ENCODE data around the gene GSK3A.

GSK3A gene

DNA sequence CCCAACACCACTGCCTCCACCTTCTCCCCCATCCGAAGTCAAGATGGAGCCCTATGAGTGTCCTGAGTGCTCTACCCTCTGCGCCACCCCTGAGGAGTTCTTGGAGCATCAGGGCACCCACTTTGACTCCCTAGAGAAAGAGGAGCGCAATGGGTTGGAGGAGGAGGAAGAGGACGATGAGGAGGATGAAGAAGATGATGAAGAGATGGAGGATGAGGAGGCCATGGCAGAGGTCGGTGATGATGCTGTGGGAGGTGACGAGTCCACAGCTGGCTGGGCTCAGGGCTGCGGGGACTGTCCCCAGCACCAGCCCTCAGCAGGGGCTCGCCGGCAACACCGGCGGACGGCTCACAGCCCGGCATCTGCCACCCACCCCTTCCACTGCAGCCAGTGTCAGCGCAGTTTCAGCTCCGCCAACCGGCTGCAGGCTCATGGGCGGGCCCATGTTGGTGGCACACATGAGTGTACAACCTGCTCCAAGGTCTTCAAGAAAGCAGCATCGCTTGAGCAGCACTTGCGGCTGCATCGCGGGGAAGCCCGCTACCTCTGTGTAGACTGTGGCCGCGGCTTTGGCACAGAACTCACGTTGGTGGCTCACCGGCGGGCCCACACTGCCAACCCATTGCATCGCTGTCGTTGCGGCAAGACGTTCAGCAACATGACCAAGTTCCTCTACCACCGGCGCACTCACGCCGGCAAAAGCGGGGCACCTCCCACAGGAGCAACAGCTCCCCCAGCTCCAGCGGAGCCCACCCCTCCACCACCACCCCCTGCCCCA, 17.3 kb downstream of the GSK3A start:
- no peak for DNase-seq (ENCODE audit: low spot score)

DNA sequence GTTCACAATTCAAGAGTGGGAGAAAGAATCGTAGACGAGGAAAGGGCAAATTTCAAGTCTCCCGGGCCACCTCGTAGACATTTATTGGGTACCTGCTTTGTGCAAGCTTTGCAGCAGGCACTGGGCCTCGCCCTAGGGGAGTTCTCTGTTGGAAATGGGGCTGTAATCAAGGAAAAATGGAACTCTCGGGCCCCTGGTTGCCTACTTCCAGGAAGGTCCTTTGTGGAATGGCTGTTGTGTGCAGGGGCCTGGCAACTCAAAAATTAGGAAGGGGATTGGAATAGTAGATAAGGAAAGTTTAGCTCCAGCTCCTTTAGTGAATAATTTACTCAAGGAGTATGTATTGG, 21.7 kb downstream of the GSK3A start:
- DNase-seq (ENCODE audit: low spot score) = no peak

DNA sequence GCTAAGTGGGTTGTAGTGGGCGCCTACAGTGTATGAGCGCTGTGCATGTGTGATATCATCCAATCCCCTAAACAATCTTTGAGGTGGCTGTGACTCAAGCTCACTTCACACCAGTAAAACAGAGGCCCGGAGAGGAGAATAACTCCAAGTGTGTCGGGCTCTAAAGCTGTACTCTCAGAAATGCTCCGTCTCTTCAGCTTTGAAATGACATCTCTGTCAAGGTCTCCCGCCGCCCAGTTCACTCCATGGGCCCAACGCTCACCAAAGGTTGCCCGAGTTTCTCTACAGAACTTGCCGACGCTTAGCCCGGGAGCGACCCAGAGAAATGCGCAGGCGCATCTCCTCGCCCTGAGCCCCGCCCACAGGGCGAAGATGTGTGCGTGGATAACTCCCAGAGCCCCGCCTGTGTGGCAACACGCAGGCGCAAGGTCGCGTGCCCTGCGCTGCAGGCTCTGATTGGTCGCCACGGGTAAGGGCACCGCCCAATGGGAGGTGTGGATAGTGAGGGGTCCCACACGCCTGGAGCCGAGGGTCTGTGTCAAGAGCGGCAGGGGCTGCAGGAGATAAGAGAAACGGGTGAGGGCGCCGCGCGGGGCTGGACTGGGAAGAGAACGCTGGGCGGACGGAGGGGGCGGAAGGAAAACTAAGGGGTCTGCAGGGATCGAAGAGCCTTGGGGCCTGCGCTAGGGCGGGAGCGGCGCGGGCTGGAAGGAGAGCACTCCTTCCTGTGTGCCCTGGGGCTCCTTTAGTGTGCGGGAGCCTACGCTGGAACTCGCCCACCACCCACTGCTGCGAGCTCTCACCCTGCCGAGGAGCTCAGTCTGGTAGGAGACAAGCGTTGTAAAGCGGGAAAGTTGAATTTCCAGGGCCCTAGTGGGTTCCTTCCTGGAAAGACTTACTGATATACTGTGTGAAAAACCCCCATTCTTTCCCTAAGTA, 22.3 kb downstream of the GSK3A start, which contains the start of gene ZNF526:
Gene ZNF526 (plus strand): TSS at position 501 of the 939 bp plus-strand sequence. CDS start 4,092 bp downstream, outside the sequence.
- peak; percentile 98 for DNase-seq (ENCODE audit: low spot score)

DNA sequence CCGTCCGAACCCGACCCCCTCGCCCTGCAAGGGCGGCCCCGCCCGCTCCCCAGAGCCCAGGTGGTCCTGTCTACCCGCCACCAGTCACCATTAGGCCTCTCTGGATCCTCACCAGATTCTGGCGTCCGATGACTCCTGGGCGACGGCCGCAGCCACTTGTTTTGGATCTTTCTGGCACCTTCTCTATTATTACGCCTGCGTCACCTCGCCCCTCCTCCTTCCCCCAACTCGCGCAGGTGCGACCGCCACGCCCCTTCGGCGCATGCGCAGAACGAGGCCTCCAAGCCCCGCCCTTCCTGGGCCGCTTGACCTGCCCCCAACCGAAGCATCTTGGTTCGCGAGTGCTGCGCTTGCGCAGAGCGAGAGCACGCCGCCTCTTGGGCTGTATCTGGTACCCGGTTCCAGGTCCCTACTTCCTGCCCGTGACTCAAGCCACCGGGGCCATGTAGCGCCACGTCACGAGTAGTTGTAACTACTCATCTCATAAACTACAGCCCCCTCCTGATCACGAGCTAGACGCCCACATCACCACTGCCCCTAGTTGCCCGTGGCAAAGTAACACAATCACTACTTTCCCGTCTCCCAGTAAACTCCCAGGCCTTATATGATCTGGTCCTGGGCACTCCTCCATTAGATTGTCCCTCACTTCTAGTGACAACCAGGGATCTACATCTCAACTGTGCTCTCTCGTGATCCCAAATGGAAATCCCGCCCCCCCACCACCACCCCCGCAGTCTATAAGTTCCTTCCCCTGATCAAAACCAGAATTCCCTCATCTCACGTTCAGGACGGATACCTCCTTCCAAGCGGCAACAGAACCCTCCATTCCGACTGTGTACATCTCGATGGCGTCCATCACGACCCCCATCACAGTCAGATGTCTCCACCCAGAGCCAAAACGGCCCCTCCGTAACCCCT, 24.6 kb downstream of the GSK3A start, which contains the start of gene DEDD2:
Gene DEDD2 (minus strand): TSS at position 158 of the 918 bp plus-strand sequence. CDS start 670 bp downstream, outside the sequence.
- DNase-seq (ENCODE audit: low spot score) = peak; percentile 100

DNA sequence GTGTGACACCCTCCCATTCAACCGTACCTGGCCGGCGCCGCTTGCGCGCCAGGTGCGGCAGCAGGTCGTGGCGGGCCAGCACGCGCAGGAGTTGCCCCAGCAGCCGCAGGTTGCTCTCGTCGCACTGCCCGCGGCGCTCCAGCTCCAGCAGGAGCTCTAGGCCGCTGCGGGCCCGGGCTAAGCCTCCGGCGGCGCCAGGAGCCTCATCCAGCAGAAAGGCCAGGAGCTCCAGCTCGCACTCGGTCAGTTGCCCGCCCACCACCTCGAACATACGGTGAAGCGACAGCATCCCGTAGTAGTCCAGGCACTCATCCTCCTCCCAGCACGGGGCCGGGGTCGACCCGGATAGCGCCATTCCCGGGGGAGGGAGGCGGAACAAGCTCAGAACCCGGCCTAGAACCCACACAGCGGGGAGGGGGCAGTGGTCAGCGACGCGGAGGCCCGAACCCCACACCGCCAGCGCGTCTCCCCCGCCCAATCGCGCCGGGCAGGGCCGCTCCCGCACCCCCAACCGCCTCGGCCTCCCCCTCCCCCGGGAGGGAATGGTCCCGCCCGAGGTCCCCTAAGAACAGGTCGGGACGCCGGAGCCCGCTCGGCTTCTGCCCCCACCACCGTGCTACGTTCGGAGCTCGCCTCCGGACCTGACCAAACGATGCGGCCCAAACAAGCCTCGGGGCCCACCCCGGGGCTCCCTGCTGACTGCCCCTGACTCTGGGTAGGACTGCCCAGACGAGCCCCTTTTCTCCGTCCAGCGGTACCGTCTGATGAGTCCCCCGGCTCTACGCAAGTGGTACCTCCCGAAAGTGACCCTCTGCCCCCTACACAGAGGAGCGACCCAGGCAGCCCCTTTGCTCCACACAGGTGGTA, 25.5 kb downstream of the GSK3A start:
- no peak for DNase-seq (ENCODE audit: low spot score)

DNA sequence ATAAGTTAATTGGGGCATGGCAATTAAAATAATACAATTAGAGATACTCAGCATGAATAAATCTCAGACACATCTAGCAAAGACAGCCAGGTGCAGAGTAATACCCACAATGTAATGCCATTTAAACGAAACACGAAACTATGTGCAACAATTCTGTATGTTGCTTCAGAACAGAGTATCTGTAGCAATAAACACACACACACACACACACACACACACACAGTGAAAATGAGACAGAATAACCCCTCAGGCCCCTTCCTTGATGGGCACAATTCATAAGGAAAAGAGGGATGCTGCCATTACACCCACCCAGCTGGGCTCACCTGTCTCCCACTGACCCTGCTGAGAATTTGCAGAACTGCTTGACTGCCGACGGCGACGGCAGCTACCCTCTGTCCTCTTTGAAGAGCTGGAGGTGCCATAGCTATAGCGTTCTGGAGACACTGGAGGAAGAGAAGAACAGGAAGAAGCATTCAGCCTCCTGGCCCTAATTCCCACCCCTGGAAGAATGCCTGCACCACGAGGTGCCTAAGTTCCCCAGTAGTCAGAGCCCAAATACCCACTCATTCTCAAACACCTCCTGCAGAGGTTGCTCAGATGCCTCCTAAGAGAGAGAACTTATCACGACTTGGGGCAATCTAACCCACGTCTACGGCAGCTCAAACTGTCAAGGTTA, 27.5 kb downstream of the GSK3A start:
- no peak for DNase-seq (ENCODE audit: low spot score)

DNA sequence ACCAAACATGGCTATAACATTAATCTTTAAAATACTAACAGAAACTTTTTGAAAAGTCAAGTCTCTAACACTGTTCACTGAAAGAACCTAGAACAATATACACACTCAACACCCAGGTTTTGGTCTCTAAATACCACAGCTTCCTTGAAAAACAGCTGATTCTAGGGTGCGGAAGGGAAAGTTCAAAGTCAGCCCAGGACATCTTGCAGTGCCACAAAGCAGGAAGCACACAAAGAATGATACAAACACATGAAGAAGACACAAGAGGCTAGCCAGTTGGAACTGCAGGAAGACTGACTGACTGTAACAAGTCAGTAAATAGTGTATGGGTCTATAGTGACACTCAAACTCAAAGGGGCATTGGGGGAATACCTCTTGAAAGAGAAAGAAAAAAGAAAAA, 29.5 kb downstream of the GSK3A start:
- no peak for DNase-seq (ENCODE audit: low spot score)

DNA sequence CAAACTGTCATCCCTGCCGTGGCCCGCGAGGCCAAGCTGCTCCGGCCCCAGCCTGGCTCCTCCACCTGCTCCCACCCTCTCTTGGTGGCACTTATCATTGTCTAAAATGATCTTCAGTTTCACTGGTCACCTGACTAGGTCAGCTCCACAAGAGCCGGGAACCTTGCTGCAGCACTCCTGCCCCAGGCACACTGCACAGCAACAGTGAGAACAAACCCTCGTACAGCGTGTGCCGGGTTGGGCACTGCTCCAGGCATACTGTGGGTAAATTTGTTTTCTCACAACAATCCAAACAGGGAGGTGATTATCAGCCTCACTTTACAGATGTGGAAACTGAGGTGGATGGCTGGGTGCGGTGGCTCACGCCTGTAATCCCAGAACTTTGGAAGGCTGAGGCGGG, 33.8 kb downstream of the GSK3A start:
- DNase-seq (ENCODE audit: low spot score) = no peak

DNA sequence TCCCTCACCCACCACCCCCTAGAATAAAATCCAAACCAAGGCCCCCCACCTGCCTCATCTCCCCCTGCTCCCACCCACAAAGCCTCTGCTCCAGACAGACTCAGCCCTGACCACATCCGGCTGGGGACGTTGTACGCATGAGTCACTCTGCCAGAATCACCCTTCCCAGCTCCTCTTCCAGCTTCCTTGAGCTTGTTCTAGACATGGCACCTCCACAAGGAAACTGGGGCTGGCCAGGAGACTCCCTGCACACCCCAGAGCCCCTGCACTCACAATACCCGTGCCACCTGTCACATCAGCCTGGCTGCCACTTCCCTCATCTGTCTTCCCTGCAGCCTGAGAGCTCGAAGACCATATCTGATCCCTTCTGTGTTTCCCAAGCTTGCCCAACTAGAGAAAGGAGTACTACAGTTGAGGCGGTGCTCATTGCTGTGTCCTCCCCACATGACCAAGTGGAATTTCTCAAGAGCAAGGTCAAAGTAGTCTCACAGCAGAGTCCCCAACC, 34.6 kb downstream of the GSK3A start:
- no peak for DNase-seq (ENCODE audit: low spot score)

DNA sequence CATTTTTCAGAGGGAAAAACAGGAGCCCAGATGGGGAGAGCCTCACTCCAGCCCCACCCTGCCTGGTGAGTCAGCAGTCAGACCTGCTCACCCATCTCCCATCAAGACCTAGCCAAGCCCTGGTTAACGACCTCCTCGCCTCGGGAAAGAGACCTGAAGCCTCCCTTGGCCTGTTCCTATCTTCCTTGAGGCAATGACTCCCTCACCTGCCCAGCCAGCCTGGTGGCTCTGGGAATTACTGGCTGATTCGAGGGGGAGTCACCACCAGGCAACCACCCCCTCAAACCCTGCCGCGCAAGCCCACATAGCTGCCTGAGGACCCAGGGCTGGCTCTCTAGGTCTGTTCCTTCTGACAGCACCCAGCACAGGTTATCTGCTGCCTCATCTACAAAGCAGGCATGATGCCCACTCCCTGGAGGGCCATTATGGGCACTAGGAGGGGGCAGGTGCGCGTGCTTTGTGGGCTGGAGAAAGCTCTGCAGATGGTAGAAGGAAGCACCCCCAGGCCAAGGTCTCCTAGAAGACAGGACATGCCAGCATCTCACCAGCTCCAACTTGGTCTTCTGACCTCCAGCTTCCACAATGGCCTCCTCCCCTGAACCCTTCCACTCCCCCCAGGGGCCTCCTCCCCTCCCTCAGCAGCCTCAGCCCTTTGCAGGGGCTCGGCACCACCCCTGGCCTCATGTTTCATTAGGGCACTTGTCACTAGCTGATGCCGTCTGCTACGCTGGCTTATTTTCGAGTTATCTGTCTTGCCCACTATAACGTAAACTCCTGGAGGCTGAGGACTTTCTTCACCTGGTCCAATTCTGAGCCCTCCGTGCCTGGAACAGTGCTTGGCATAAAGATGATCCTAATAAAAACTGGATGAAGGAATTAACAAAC, 35.3 kb downstream of the GSK3A start:
- no peak for DNase-seq (ENCODE audit: low spot score)

DNA sequence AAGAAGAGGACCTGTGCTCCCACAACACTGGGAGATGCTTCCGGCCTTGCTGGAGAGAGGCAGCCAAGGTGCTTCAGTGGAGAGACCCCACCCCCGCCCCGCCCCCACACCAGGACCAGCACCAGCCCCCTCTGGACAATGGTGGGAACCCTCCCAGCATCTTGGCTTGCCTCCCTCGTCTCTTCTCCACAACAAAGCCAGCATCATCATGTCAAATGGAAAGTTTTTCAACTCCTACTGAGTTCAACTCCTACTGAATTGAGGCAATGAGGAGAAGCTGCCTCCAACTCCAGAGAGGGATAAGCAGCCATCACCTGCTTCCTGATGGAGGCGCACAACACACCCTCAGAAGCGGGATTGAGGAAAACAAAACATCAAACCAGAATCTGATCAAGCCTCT, 37.7 kb downstream of the GSK3A start:
- DNase-seq (ENCODE audit: low spot score) = no peak

DNA sequence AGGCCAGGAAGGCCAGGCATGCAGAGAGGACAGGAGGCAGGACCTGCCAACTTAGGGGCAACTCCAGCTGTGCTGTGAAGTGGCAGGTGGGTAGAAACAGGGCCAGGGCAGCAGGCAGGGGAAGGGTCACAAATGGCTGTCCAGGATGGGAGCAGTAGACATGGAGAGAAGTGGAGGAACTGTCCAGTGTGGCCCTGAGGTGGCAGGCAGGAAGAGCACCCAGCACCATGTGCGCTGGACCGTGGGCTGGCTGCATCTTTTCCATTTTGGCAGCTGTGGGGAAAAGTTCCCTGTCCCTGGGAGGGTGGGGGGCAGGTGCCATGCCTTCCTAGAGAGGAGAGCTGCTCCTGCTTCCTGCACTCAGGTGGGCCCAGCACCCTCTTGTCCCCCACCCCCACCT, 38.7 kb downstream of the GSK3A start:
- DNase-seq (ENCODE audit: low spot score) = no peak

DNA sequence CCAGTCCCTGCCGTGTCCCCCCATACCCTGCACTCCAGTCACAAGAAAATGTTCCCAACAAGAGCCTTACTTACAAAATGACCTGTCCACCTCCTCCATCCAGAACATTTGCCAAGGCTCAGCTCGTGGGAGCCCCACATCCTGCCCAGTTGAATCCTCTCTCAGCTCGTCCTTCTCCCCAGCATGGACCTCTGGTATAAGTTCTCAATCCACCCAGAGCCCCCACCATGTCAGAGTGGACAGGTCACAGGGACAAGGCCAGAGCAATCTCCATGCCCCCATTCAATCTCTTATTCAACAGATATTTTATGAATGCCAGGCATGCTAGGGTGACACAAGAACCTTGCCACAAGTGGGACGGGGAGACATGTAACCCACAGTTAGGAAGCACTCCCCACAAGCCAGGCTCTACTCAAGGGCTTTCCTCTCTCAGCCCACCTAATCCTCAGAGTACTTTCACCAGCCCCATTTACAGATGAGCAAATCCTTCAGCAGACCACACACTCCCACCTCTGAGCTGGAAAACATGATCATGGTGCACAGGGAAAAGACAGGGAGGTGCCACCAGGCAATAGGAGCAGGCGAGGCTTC, 40.0 kb downstream of the GSK3A start:
- DNase-seq (ENCODE audit: low spot score) = no peak

DNA sequence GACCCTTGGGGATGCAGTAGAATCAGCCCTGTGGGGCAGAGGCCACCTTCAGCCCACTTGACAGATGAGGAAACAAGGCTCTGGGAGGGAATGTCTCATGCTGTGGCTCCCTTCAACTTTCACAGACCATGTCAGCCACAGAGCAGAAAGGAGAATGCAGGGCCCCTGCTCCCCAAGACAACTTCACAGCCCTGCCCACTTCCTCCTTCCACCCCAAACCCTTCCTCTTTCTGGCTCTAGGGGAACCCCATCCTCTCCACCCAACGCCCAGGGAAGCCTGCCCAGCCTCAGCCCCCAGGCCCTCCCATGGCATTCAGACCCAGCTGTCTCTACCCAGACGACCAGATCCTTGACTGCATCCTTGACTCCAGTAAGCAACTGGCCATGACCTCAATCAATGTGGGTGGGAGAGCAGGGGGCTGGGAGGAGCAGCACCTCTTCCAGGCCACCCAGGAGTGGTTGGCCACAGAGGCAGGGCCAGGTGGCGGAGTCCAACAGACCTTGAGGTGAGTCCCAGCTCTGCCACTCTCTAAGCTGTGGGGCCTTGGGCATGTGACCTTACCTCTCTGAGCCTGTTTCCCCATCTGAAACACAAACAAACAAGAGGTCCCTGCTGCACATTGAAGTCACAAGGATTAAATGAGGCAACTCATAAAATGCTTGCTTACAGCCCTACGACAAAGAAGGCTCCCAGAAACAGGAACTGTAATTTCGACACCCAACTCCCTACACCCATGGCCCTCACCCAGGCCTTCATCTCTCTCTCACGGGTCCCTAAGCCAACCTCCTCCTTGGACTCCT, 40.7 kb downstream of the GSK3A start:
- no peak for DNase-seq (ENCODE audit: low spot score)

DNA sequence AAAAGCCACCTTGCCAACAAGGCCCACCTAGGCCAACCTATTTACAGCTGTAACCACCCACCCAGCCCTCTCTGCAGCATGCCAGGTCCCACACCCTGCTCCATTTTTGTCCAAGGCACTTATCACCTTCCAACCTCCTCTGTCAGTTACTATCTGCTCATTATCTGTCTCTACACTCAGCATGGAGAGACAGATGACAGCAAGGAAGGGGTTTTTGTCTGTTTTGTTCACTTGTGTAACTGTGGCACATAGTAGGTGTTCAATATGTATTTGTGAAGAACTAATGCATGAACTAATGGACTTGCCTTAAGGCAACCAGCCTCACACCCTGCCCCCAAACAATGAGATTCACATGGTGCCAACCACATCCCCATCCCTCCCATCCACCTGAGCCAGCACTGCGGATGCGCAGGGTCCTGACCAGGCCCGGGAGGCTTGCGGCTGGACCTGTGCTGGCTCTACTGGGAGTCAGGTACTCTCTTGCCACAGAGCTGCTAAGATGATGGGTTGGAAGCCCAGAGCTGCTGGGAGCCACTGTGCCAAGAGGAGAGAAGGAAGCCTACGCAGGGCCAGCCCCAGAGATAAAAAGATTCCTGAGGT, 42.2 kb downstream of the GSK3A start:
- DNase-seq (ENCODE audit: low spot score) = no peak

DNA sequence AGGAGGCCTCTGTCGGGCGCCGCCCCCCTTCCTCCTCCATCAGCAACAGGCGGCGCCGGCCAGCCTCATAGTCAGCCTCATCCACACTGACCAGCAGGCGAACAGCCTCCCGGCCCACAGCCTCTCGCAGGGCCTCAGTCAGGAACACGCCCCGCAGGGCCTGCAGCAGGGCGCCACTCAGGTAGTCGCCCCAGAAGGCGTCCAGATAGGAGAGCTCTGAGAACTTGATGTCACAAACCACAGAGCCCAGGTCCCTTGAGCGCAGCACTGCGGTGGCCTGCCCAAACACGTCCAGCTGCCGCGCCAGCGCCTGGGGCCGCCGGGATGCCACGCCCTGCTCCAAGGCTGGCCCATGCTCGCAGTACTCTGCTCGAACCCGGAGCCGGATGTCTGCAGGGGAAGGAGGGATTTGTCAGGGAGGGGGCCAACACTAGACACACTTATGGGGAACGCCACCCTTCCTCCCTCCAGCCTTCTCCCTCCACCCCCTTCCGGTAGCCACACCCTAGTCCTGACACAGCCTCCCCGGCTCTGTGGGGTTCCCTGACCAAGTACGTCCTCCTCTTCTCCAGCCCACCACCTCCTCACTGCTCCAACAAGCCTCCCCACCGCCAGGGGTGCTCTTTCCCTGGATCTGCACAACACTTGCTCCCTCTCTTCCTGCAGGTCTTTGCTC, 42.8 kb downstream of the GSK3A start:
- DNase-seq (ENCODE audit: low spot score) = no peak

All from kidney capillary endothelial cell (primary cell).